Omental fat pad (tissue), 4 donors: ENCODE measurements around the gene HDAC2. TPM values are rescaled to one million over a fixed set of nuclear protein-coding genes. Genes with fewer than 3 reads are reported as not detected.
"Not testable (repeated sequence)": the region's sequence is repeated elsewhere in the genome, so short reads cannot be mapped to it uniquely, and the experiment has no call there.

Experiments
- ATAC-seq: fragments of 150-250 bp; one replicate; pipeline ENCODE4 v1.9.1; 2016; ENCODE audit warnings: mild to moderate bottlenecking, moderate library complexity; ENCODE audit not compliant: low FRiP score
- DNase-seq: peaks from one replicate; pipeline ENCODE4 v3.0.0-alpha.2; 2019; ENCODE audit warnings: low spot score
- CTCF ChIP-seq, 3 donors: fragments of 450-650 bp; IDR thresholded peaks; one replicate each; pipeline ENCODE4 v1.5.1; 2016 to 2017; ENCODE audit warnings: antibody characterized with exemption in 3 of 3, mild to moderate bottlenecking in 3 of 3, moderate library complexity in 2 of 3
- total RNA-seq, 4 donors: library from RNA; depleted of rRNA; stranded (reverse); fragments of >200 nt; gene quantifications; one replicate each; pipeline ENCODE4 v1.1.0, GENCODE V29; 2016

HDAC2 gene
- 10 to 100 TPM; 31.0 to 69.2 (median 45.9) TPM for total RNA-seq

- no peak for TF ChIP-seq CTCF (IDR thresholded peaks at IDR 0.05)
- DNase-seq: peak; percentile 54
- ATAC-seq: peak; percentile 93
These were observed at the start of gene HDAC2 for GRCh38 chr6:113970805-113971676. TSS of gene HDAC2 (minus strand) at chr6:113971148. CDS start at chr6:113970908, 240 bp downstream.

GRCh38 chr6:114020196-114020595 lies 49.2 kb upstream of the HDAC2 start:
- DNase-seq (no peak), ATAC-seq (peak; percentile 77)
- TF ChIP-seq CTCF (IDR thresholded peaks at IDR 0.05): no peak

GRCh38 chr6:114017146-114017545 lies 46.2 kb upstream of the HDAC2 start:
- DNase-seq, ATAC-seq: not testable (repeated sequence)

GRCh38 chr6:114014106-114014505 lies 43.2 kb upstream of the HDAC2 start:
- not testable (repeated sequence) for ATAC-seq

GRCh38 chr6:114011486-114011885 lies 40.5 kb upstream of the HDAC2 start:
- DNase-seq, ATAC-seq: not testable (repeated sequence)

More at GRCh38 chr6:114014106-114014505, 43.2 kb upstream of the HDAC2 start:
- not testable (repeated sequence) for DNase-seq

- DNase-seq (no peak), ATAC-seq (no peak)
- no peak for TF ChIP-seq CTCF (IDR thresholded peaks at IDR 0.05)
These were observed 39.6 kb upstream of the HDAC2 start for GRCh38 chr6:114010540-114010939.

GRCh38 chr6:114009192-114009591 lies 38.2 kb upstream of the HDAC2 start:
- DNase-seq (no peak), ATAC-seq (no peak)
- TF ChIP-seq CTCF (IDR thresholded peaks at IDR 0.05): no peak

GRCh38 chr6:114008331-114008730 lies 37.4 kb upstream of the HDAC2 start:
- DNase-seq: no peak
- TF ChIP-seq CTCF (IDR thresholded peaks at IDR 0.05): no peak
- ATAC-seq: no peak
